Natural killer cell (primary cell): ENCODE results near the gene MRPL14. TPM values are rescaled to one million over a fixed set of nuclear protein-coding genes. Genes with fewer than 3 reads are reported as not detected.

Source experiments
- ATAC-seq, 3 donors: fragments of 150-1000 bp in 2 of 3; fragments of 200-7000 bp in 1 of 3; cut with Tn5 transposase; 1 replicate in 1 of 3; 2 replicates in 2 of 3; pipeline ENCODE4 v1.10.0; 2021; ENCODE audit warnings: mild to moderate bottlenecking in 2 of 3, moderate library complexity in 2 of 3
- DNase-seq, 2 donors: peaks; one replicate each; pipeline versions ENCODE4 v3.0.0 to v3.0.0-alpha.2; 2013 to 2021; ENCODE audit warnings: mixed read lengths in 1 of 2
- H3K27ac ChIP-seq: one replicate; pipeline ENCODE4 v1.5.1; 2013; ENCODE audit warnings: mild to moderate bottlenecking, low read length
- H3K27me3 ChIP-seq: one replicate; pipeline ENCODE4 v1.6.1; 2013; ENCODE audit warnings: low read length; ENCODE audit not compliant: control insufficient read depth, insufficient read depth
- H3K36me3 ChIP-seq: one replicate; pipeline ENCODE4 v1.6.1; 2013; ENCODE audit warnings: low read length; ENCODE audit not compliant: control insufficient read depth, insufficient read depth
- H3K4me1 ChIP-seq: one replicate; pipeline ENCODE4 v1.6.1; 2013; ENCODE audit warnings: low read length; ENCODE audit not compliant: control insufficient read depth, insufficient read depth
- H3K4me3 ChIP-seq: one replicate; pipeline ENCODE4 v1.5.1; 2013; ENCODE audit warnings: low read length
- H3K9me3 ChIP-seq: one replicate; pipeline ENCODE4 v1.6.1; 2013; ENCODE audit warnings: low read length; ENCODE audit not compliant: control insufficient read depth, insufficient read depth
- H3K27ac Mint-ChIP-seq, 2 donors: one replicate each; pipeline ENCODE4 v1.8.0; 2022; ENCODE audit warnings: mild to moderate bottlenecking in 2 of 2, mixed read lengths in 2 of 2, moderate library complexity in 1 of 2
- H3K27me3 Mint-ChIP-seq, 2 donors: one replicate each; pipeline ENCODE4 v1.8.0; 2022; ENCODE audit warnings: low read depth in 2 of 2, mixed read lengths in 2 of 2
- H3K36me3 Mint-ChIP-seq: one replicate; pipeline ENCODE4 v1.8.0; 2022; ENCODE audit warnings: mixed read lengths
- H3K4me1 Mint-ChIP-seq, 2 donors: one replicate each; pipeline ENCODE4 v1.8.0; 2022; ENCODE audit warnings: mixed read lengths in 2 of 2
- H3K4me3 Mint-ChIP-seq: one replicate; pipeline ENCODE4 v1.8.0; 2022; ENCODE audit warnings: mild to moderate bottlenecking, moderate library complexity, mixed read lengths
- H3K9me3 Mint-ChIP-seq, 2 donors: one replicate each; pipeline ENCODE4 v1.8.0; 2022; ENCODE audit warnings: mixed read lengths in 2 of 2
- WGBS: methylation state at CpG from one replicate; pipeline ENCODE4 v1.1.7; 2013; ENCODE audit warnings: missing lambda C conversion rate; ENCODE audit not compliant: insufficient coverage; 5-methylcytosine and 5-hydroxymethylcytosine counted together
- intact Hi-C: fragments of 100-400 bp; cut with micrococcal nuclease; formaldehyde crosslinking; loops from one replicate; pipeline ENCODE4 v1.14.2; 2022
- total RNA-seq, 4 donors: library from RNA; stranded (reverse); fragments of 120-200 nt in 1 of 4; gene quantifications; one replicate each; pipeline versions ENCODE4 v1.2.3 to v1.2.4, GENCODE V29; 2013 to 2022
- TF ChIP-seq, protein P1 (sequence below): fragments of 200-600 bp; IDR thresholded peaks from one replicate; pipeline ENCODE4 v1.8.0; 2022; ENCODE audit warnings: antibody characterized with exemption

The MRPL14 gene
- total RNA-seq, 3 donors from 2014 or later (not counting 1 experiment from before 2014, with no cell fraction given) = 14.9 to 16.2 (median 16.0) TPM

DNA sequence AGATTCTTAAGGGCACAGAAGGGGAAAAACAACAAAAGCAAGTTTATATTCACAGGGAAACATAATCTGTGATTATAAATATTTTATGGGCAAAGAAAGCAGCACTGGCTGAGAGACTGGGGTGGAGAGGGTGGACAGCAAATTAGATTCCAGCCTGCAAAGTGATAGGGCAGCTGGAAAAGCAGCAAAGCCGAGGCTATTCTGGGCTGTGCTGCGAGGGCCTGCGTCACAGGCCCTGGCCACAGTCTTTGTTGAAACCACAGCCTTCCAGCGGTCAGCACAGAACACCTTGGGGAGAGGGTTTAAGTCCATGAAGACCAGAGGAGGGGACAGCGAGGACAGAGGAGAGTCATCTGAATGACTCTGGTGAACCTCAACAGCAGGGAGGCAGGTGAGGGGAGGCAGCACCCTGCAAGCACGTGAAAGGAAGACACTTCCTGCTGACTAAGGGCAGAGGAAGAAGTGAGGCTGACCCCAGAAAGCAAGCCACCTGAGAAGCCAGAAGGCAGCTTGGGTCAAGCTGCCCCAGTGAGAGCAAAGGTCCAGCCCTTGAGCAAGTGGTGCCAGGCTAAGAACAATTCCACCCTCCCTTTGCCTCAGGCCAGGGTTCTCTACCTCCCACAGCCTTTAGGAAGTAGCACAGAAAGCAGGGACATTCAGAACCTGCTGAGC is 17.1 kb downstream of the MRPL14 start:
- H3K27ac Mint-ChIP-seq = peak overlapping the region; percentile 20 to 59

DNA sequence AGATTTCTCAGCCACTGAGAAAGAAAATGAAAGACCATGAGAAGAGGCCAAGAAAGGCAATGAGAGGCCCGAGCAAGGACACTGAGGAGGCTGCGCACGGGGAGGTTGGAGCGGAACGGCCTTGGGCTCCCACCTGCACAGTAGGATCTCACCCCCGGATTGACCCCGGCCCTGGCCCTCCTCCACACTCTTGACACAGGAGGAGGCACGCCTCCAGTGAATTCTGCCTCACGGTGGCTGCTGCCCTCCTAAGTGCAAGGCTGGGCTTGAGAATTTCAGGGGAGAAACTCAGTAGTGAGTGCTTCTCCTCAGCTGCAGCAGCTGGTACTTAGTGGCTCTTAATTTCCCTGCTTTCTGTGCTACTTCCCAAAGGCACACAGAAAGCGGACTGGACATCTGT is 18.0 kb downstream of the MRPL14 start:
- H3K27ac Mint-ChIP-seq = no peak overlapping the region
- 95% methylated on average over 10 of the region's 10 CpGs for WGBS

More for the DNA sequence above, 17.1 kb downstream of the MRPL14 start:
- intact Hi-C loops = no loop called here
- H3K9me3 Mint-ChIP-seq = no peaks in the 10 kb centered on the region
- peaks cover 4% of the 10 kb centered on the region for H3K4me1 ChIP-seq
- TF ChIP-seq, protein P1, sequence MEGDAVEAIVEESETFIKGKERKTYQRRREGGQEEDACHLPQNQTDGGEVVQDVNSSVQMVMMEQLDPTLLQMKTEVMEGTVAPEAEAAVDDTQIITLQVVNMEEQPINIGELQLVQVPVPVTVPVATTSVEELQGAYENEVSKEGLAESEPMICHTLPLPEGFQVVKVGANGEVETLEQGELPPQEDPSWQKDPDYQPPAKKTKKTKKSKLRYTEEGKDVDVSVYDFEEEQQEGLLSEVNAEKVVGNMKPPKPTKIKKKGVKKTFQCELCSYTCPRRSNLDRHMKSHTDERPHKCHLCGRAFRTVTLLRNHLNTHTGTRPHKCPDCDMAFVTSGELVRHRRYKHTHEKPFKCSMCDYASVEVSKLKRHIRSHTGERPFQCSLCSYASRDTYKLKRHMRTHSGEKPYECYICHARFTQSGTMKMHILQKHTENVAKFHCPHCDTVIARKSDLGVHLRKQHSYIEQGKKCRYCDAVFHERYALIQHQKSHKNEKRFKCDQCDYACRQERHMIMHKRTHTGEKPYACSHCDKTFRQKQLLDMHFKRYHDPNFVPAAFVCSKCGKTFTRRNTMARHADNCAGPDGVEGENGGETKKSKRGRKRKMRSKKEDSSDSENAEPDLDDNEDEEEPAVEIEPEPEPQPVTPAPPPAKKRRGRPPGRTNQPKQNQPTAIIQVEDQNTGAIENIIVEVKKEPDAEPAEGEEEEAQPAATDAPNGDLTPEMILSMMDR = no peak
- 86% methylated on average over 6 of the region's 6 CpGs for WGBS
- H3K36me3 ChIP-seq = peaks cover 48% of the 10 kb centered on the region
- H3K4me3 Mint-ChIP-seq = no peak overlapping the region
- H3K9me3 ChIP-seq = no peaks in the 10 kb centered on the region
- DNase-seq = no peak
- no peaks in the 10 kb centered on the region for H3K27me3 ChIP-seq
- no peak for ATAC-seq
- H3K36me3 Mint-ChIP-seq = no peaks in the 10 kb centered on the region
- H3K4me3 ChIP-seq = no peak overlapping the region
- no peak overlapping the region for H3K27ac ChIP-seq
- H3K27me3 Mint-ChIP-seq = no peaks in the 10 kb centered on the region
- H3K4me1 Mint-ChIP-seq = peaks cover 8 to 18% of the 10 kb centered on the region in 2 donors

DNA sequence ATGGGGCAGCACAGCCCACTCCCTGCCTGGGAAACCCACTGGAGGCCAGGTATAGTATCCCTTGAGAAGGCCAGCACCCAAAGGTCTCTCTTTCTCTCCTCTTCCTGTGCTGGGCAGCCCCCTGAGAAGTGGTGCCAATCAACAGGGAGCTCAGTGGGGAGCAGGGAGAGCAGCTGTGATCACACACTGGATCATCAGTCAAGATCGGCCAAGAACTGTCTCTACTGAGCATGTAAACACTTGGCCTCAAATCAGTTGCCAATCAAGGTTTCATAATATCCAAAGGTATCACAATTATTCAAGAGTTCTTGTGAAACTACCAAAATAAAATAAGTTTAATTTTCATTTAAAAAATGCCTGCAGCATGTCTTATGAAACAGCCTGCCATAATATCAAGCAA is 18.8 kb downstream of the MRPL14 start:
- no peak overlapping the region for H3K4me3 ChIP-seq
- H3K27me3 ChIP-seq = no peaks in the 10 kb centered on the region
- TF ChIP-seq, protein P1 = no peak
- H3K36me3 Mint-ChIP-seq = no peaks in the 10 kb centered on the region
- intact Hi-C loops = no loop called here
- H3K4me1 ChIP-seq = peaks cover 19% of the 10 kb centered on the region
- WGBS = 100% methylated on average over 1 of the region's 1 CpG
- no peak overlapping the region for H3K4me3 Mint-ChIP-seq
- no peak overlapping the region for H3K27ac ChIP-seq
- H3K9me3 ChIP-seq = no peaks in the 10 kb centered on the region
- ATAC-seq (no peak), DNase-seq (no peak)
- no peak overlapping the region for H3K27ac Mint-ChIP-seq
- H3K9me3 Mint-ChIP-seq = no peaks in the 10 kb centered on the region
- H3K4me1 Mint-ChIP-seq = peaks cover 15 to 28% of the 10 kb centered on the region in 2 donors
- H3K27me3 Mint-ChIP-seq = no peaks in the 10 kb centered on the region
- peaks cover 49% of the 10 kb centered on the region for H3K36me3 ChIP-seq

More for the DNA sequence above, 18.0 kb downstream of the MRPL14 start:
- no peak overlapping the region for H3K4me3 ChIP-seq
- Mint-ChIP-seq H3K4me1 (peaks cover 15 to 25% of the 10 kb centered on the region in 2 donors), H3K27me3 (no peaks in the 10 kb centered on the region), H3K36me3 (no peaks in the 10 kb centered on the region), H3K9me3 (no peaks in the 10 kb centered on the region), H3K4me3 (no peak overlapping the region)
- H3K27me3 ChIP-seq = no peaks in the 10 kb centered on the region
- TF ChIP-seq, protein P1 = no peak
- H3K36me3 ChIP-seq = peaks cover 51% of the 10 kb centered on the region
- peaks cover 12% of the 10 kb centered on the region for H3K4me1 ChIP-seq
- no peaks in the 10 kb centered on the region for H3K9me3 ChIP-seq
- DNase-seq (no peak), ATAC-seq (no peak)
- intact Hi-C loops = no loop called here
- no peak overlapping the region for H3K27ac ChIP-seq

DNA sequence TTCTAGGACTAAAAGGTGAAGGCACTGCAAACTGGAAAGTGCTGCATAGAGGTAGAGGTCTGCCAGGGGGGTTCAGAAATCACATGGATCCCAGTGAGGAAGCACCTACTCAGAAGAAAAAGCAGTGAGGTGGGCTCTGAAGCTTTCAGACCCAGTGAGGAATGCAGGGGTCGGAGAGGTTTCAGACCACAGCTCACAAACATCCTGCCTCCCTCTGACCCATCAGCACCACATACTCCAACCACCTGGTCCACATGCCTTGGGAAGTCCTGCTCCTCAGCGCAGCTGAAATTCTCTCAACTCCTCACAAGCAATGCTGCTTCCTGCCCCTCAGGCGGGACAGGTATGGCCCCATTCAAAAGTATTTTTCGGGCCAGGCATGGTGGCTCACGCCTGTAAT is 20.2 kb downstream of the MRPL14 start:
- Mint-ChIP-seq H3K36me3 (no peaks in the 10 kb centered on the region), H3K27ac (peak overlapping the region in 1 of 2 donors; percentile 23), H3K9me3 (no peaks in the 10 kb centered on the region), H3K4me3 (no peak overlapping the region), H3K27me3 (no peaks in the 10 kb centered on the region), H3K4me1 (peaks cover 21 to 41% of the 10 kb centered on the region in 2 donors)
- ATAC-seq (no peak), DNase-seq (no peak)
- intact Hi-C loops = no loop called here
- Histone ChIP-seq H3K4me1 (peaks cover 22% of the 10 kb centered on the region), H3K27me3 (no peaks in the 10 kb centered on the region), H3K4me3 (no peak overlapping the region), H3K27ac (no peak overlapping the region), H3K36me3 (peaks cover 37% of the 10 kb centered on the region), H3K9me3 (no peaks in the 10 kb centered on the region)
- 96% methylated on average over 5 of the region's 5 CpGs for WGBS
- TF ChIP-seq, protein P1 = no peak
